Fibroblast of the aortic adventitia (primary cell): ENCODE measurements around the gene FCHO1. TPM values are rescaled to one million over a fixed set of nuclear protein-coding genes. Genes with fewer than 3 reads are reported as not detected.
"Not testable (repeated sequence)": the region's sequence is repeated elsewhere in the genome, so short reads cannot be mapped to it uniquely, and the experiment has no call there.

ENCODE experiments used
- DNase-seq: peaks from one replicate; pipeline ENCODE4 v3.0.0-alpha.2; 2010; ENCODE audit warnings: low read depth
- H3K4me3 ChIP-seq: 2 replicates; pipeline ENCODE4 v1.5.1; 2011; ENCODE audit warnings: low read depth, mild to moderate bottlenecking, control low read depth, low read length, moderate library complexity
- CTCF ChIP-seq: IDR thresholded peaks from 2 replicates; pipeline ENCODE4 v1.5.1; 2011; ENCODE audit warnings: mild to moderate bottlenecking, low read length, control low read depth, inconsistent platforms; ENCODE audit not compliant: insufficient read depth
- total RNA-seq: library from RNA; depleted of rRNA; stranded (reverse); fragments of >200 nt; gene quantifications from 2 replicates; pipeline ENCODE4 v1.2.3, GENCODE V29; 2012; ENCODE audit warnings: low replicate concordance

The FCHO1 gene
- total RNA-seq, 1 donor = 0.36 TPM

- no peak for TF ChIP-seq CTCF
- no peak overlapping the region for H3K4me3 ChIP-seq
- peak; percentile 28 for DNase-seq
These were observed 28.0 kb downstream of the FCHO1 start for GRCh38 chr19:17778968-17779929.

- TF ChIP-seq CTCF = no peak
- DNase-seq = no peak
- no peak overlapping the region for H3K4me3 ChIP-seq
These were observed 29.5 kb downstream of the FCHO1 start for GRCh38 chr19:17780781-17781180.

- DNase-seq, H3K4me3 ChIP-seq: not testable (repeated sequence)
These were observed 32.4 kb downstream of the FCHO1 start for GRCh38 chr19:17783721-17784120.

- peak; percentile 72 for DNase-seq
- H3K4me3 ChIP-seq = no peak overlapping the region
- peak; percentile 85 for TF ChIP-seq CTCF
These were observed 33.1 kb downstream of the FCHO1 start for GRCh38 chr19:17784201-17785008.

- no peak for DNase-seq
- no peak for TF ChIP-seq CTCF
- H3K4me3 ChIP-seq = no peak overlapping the region
These were observed 36.1 kb downstream of the FCHO1 start for GRCh38 chr19:17787274-17787913.

- TF ChIP-seq CTCF = no peak
- no peak for DNase-seq
- no peak overlapping the region for H3K4me3 ChIP-seq
These were observed 37.4 kb downstream of the FCHO1 start for GRCh38 chr19:17788632-17789031.
